Kidney (tissue), 14 donors: ENCODE measurements around the gene MYO5B. TPM values are rescaled to one million over a fixed set of nuclear protein-coding genes. Genes with fewer than 3 reads are reported as not detected.
A peak's percentile ranks its signal among the peaks of the same experiment; 100 is the strongest.

ENCODE experiments used
- DNase-seq, 5 donors: peaks; one replicate each; pipeline ENCODE4 v3.0.0-alpha.2; 2013 to 2020
- FAIRE-seq: peaks from 2 replicates; lab custom pipeline; 2012; peaks lifted over from hg19 to GRCh38; lab: Jason Lieb, UNC
- H3K27ac ChIP-seq, 2 donors: one replicate each; pipeline ENCODE4 v1.7.0; 2013; ENCODE audit warnings: low read depth in 2 of 2, low read length in 2 of 2, inconsistent platforms in 1 of 2
- H3K27me3 ChIP-seq: one replicate; pipeline ENCODE4 v1.7.1; 2013; ENCODE audit warnings: low read length, inconsistent platforms; ENCODE audit not compliant: control insufficient read depth, insufficient read depth
- H3K36me3 ChIP-seq, 3 donors: one replicate each; pipeline versions ENCODE4 v1.7.0 to v1.7.1; 2013; ENCODE audit warnings: low read length in 3 of 3, control low read depth in 1 of 3, inconsistent platforms in 1 of 3; ENCODE audit not compliant: insufficient read depth in 3 of 3, control insufficient read depth in 2 of 3
- H3K4me1 ChIP-seq, 3 donors: one replicate each; pipeline versions ENCODE4 v1.7.0 to v1.7.1; 2013; ENCODE audit warnings: low read length in 3 of 3, inconsistent platforms in 1 of 3, low read depth in 1 of 3; ENCODE audit not compliant: control insufficient read depth in 2 of 3, insufficient read depth in 2 of 3
- H3K4me3 ChIP-seq, 3 donors: one replicate each; pipeline versions ENCODE4 v1.7.0 to v1.8.1; 2013; ENCODE audit warnings: low read length in 3 of 3, control low read depth in 1 of 3, inconsistent platforms in 1 of 3
- H3K9ac ChIP-seq, 3 donors: one replicate each; pipeline versions ENCODE4 v1.7.0 to v1.7.1; 2013; ENCODE audit warnings: low read length in 3 of 3, control low read depth in 1 of 3, inconsistent platforms in 1 of 3
- H3K9me3 ChIP-seq, 3 donors: one replicate each; pipeline versions ENCODE4 v1.7.0 to v1.7.1; 2013; ENCODE audit warnings: low read length in 3 of 3, control low read depth in 1 of 3, inconsistent platforms in 1 of 3; ENCODE audit not compliant: control insufficient read depth in 2 of 3, insufficient read depth in 1 of 3
- CTCF ChIP-seq: IDR thresholded peaks from 3 replicates; pipeline ENCODE4 v1.5.1; 2012; ENCODE audit warnings: mild to moderate bottlenecking, moderate library complexity, borderline replicate concordance; ENCODE audit not compliant: insufficient read depth; ENCODE audit errors: extremely low read depth
- intact Hi-C: fragments of 100-400 bp; cut with DNase I; formaldehyde crosslinking; loops from one replicate; pipeline ENCODE4 v1.11.1; 2022
- polyA plus RNA-seq: library from polyadenylated mRNA; stranded (reverse); fragments of 350-450 nt; fragmentation: Illumina TruSeq; extraction: RNeasy Lipid Tissue Mini Kit (QIAGEN cat#74804); gene quantifications from one replicate; pipeline ENCODE4 v1.2.3, GENCODE V29; 2014; ENCODE audit warnings: low read depth, low replicate concordance; ENCODE audit not compliant: insufficient read depth
- total RNA-seq: library from RNA; stranded (reverse); fragmentation: NEBNext Ultra II Directional; extraction: Animal tissue kit (Norgen Biotek cat#: 25700); gene quantifications from one replicate; pipeline ENCODE4 v1.2.1, GENCODE V29; 2021
- donor health status: control.
- donor health status: control.
- donor health status: control.
- donor health status: control.
- donor health status: control.
- donor health status: DM: yes; HTN: yes; CAD: no.
- donor health status: Normal renal cell carcinoma (clear cell type).

The MYO5B gene
- total and polyA plus RNA-seq, 2 donors from 2014 or later = 17.8 to 43.8 TPM

- intact Hi-C loops = no loop called here
- Histone ChIP-seq H3K27ac (no peak overlapping the region), H3K4me1 (peaks cover 0 to 5% (median 0%) of the 10 kb centered on the region in 3 donors), H3K9ac (no peak overlapping the region), H3K9me3 (no peaks in the 10 kb centered on the region), H3K27me3 (no peaks in the 10 kb centered on the region), H3K36me3 (peaks cover 0 to 3% (median 0%) of the 10 kb centered on the region in 3 donors), H3K4me3 (no peak overlapping the region)
- no peak for FAIRE-seq
- TF ChIP-seq CTCF = no peak
- peak in 1 of 5 donors; percentile 22 for DNase-seq
Measured at GRCh38 chr18:49988733-49989132, 206.2 kb downstream of the MYO5B start.

GRCh38 chr18:49988101-49988500, 206.8 kb downstream of the MYO5B start:
- H3K4me3 ChIP-seq = no peak overlapping the region
- intact Hi-C loops = no loop called here
- H3K27ac ChIP-seq = no peak overlapping the region
- FAIRE-seq (no peak), DNase-seq (no peak)
- no peaks in the 10 kb centered on the region for H3K27me3 ChIP-seq
- peaks cover 0 to 5% (median 0%) of the 10 kb centered on the region in 3 donors for H3K4me1 ChIP-seq
- TF ChIP-seq CTCF = no peak
- no peak overlapping the region for H3K9ac ChIP-seq
- peaks cover 0 to 3% (median 0%) of the 10 kb centered on the region in 3 donors for H3K36me3 ChIP-seq
- no peaks in the 10 kb centered on the region for H3K9me3 ChIP-seq

DNA sequence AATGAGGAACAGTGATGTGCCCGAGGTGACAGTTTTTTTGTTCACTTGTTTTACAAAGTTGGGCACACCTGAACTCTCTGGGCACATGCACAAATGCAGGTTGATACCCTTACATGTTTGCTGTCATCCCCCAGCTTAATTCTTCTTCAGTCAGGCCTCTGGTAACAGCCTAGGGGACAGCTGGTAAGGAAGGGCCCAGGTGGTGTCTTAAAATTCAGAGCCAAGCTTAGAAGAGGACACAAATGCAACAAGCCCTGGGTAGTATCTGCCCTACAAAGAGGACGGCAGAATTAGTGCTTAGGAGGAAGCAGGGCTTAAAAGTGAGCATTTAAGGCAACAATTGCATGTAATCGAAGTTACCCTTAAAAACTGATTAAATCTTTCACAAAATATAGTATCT, 209.7 kb downstream of the MYO5B start:
- Histone ChIP-seq H3K36me3 (peaks cover 0 to 3% (median 0%) of the 10 kb centered on the region in 3 donors), H3K9me3 (no peaks in the 10 kb centered on the region), H3K4me1 (peaks cover 0 to 5% (median 0%) of the 10 kb centered on the region in 3 donors), H3K9ac (no peak overlapping the region), H3K4me3 (no peak overlapping the region), H3K27ac (no peak overlapping the region), H3K27me3 (no peaks in the 10 kb centered on the region)
- no peak for TF ChIP-seq CTCF
- intact Hi-C loops = no loop called here
- FAIRE-seq (no peak), DNase-seq (no peak)

DNA sequence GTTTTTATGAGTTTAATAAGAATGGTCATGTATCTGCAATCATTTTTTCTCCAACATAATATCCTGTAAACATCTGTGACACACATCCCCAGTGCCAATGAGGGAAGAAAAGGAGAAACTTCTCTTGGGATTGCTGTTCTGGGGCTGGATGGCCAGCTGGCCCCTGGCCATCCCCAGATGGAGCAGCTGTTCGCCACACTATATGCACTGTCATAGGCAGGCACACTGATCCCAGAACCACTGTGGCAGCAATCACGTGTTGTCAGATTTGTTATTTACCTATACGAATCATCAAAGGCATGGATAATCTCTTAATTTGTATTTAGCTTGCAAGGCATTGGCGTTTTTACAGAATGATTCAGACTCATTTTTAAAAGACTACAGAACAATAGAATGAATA, 214.1 kb downstream of the MYO5B start:
- FAIRE-seq = no peak
- TF ChIP-seq CTCF = no peak

More for the DNA sequence above, 214.1 kb downstream of the MYO5B start:
- Histone ChIP-seq H3K4me3 (no peak overlapping the region), H3K27me3 (no peaks in the 10 kb centered on the region), H3K27ac (no peak overlapping the region), H3K36me3 (no peaks in the 10 kb centered on the region), H3K9ac (no peak overlapping the region), H3K4me1 (no peaks in the 10 kb centered on the region), H3K9me3 (no peaks in the 10 kb centered on the region)
- DNase-seq = no peak
- intact Hi-C loops = no loop called here
